Aorta (tissue), 5 donors: ENCODE data around the gene CYP11A1. TPM values are rescaled to one million over a fixed set of nuclear protein-coding genes. Genes with fewer than 3 reads are reported as not detected.

Experiments
- ATAC-seq: fragments of 200-7000 bp; cut with Tn5 transposase; one replicate; pipeline ENCODE4 v1.9.1; 2022; ENCODE audit warnings: moderate library complexity; ENCODE audit not compliant: low FRiP score
- DNase-seq, 2 donors: peaks; one replicate each; pipeline ENCODE4 v3.0.0-alpha.2; 2020
- H3K27ac ChIP-seq, 2 donors: one replicate each; pipeline ENCODE4 v1.5.1; 2013; ENCODE audit warnings: low read length in 2 of 2, mild to moderate bottlenecking in 2 of 2, moderate library complexity in 2 of 2, control low read depth in 1 of 2, inconsistent platforms in 1 of 2, low read depth in 1 of 2
- H3K27me3 ChIP-seq, 2 donors: one replicate each; pipeline ENCODE4 v1.6.1; 2013; ENCODE audit warnings: control low read depth in 1 of 2, low read length in 1 of 2, mild to moderate bottlenecking in 1 of 2, moderate library complexity in 1 of 2; ENCODE audit not compliant: insufficient read depth in 2 of 2, control insufficient read depth in 1 of 2
- H3K36me3 ChIP-seq, 2 donors: one replicate each; pipeline ENCODE4 v1.6.1; 2013; ENCODE audit warnings: control low read depth in 1 of 2, low read length in 1 of 2, mild to moderate bottlenecking in 1 of 2; ENCODE audit not compliant: insufficient read depth in 2 of 2, control insufficient read depth in 1 of 2
- H3K4me1 ChIP-seq, 2 donors: one replicate each; pipeline ENCODE4 v1.6.1; 2013; ENCODE audit warnings: low read length in 2 of 2, control low read depth in 1 of 2, mild to moderate bottlenecking in 1 of 2, moderate library complexity in 1 of 2; ENCODE audit not compliant: insufficient read depth in 2 of 2, control insufficient read depth in 1 of 2
- H3K4me3 ChIP-seq, 2 donors: one replicate each; pipeline ENCODE4 v1.5.1; 2013; ENCODE audit warnings: low read length in 2 of 2, control low read depth in 1 of 2, mild to moderate bottlenecking in 1 of 2
- H3K9me3 ChIP-seq: one replicate; pipeline ENCODE4 v1.6.1; 2013; ENCODE audit warnings: mild to moderate bottlenecking, low read length; ENCODE audit not compliant: control insufficient read depth
- WGBS, 2 donors: extraction: QIAGEN DNeasy Blood & Tissue Kit; methylation state at CpG; one replicate each; pipeline ENCODE4 v1.1.7; 2013; 5-methylcytosine and 5-hydroxymethylcytosine counted together
- intact Hi-C, 2 donors: fragments of 100-400 bp; cut with DNase I; formaldehyde crosslinking; loops; one replicate each; pipeline versions ENCODE4 v1.14.2 to v1.15.0; 2022
- long read RNA-seq, 2 donors: library from polyadenylated mRNA; unstranded; transcript quantifications; one replicate each; pipeline ENCODE4 v2.0.0, GENCODE V29; 2020 to 2021
- polyA plus RNA-seq, 2 donors: library from polyadenylated mRNA; stranded (reverse); fragments of 200-250 nt; gene quantifications; one replicate each; pipeline ENCODE4 v1.2.3, GENCODE V29; 2013
- total RNA-seq, 2 donors: library from RNA; stranded (reverse); fragmentation: NEBNext Ultra II Directional; extraction: Animal tissue kit (Norgen Biotek cat#: 25700); gene quantifications; one replicate each; pipeline ENCODE4 v1.2.1, GENCODE V29; 2021
- donor health status: healthy with polysubstance abuse.
- donor health status: Bipolar disorder and iron deficiency.
- donor health status: DM: no; HTN: no; CAD: no.
- donor health status: DM: no; HTN: no; CAD: no.
- donor health status: DM: yes; HTN: yes; CAD: no.

The CYP11A1 gene
- total RNA-seq, result 1 to 10 TPM; 1.3 to 1.5 TPM
- polyA plus RNA-seq, result under 1 TPM in 1 of 2 donors, not detected in 1; 0.10 TPM
- long read RNA-seq, donor 1, partial matches to known transcripts, result 0 of 1 reads
- long read RNA-seq, donor 1, other reads (novel, unspliced or antisense), result 1 of 1 reads
- long read RNA-seq, donor 2, result 0 reads

GRCh38 chr15:74367296-74367854, at the start of gene CYP11A1:
Gene CYP11A1 (minus strand): TSS chr15:74367646. CDS start chr15:74367585, 61 bp downstream.
- Histone ChIP-seq H3K9me3 (no peaks in the 10 kb centered on the region), H3K27me3 (no peaks in the 10 kb centered on the region), H3K4me3 (no peak within 1 kb of the TSS), H3K27ac (no peak within 1 kb of the TSS), H3K36me3 (no peaks in the 10 kb centered on the region), H3K4me1 (no peaks in the 10 kb centered on the region)
- 91 to 92% methylated on average over 12 of the region's 12 CpGs for WGBS, 2 donors
- DNase-seq (no peak), ATAC-seq (no peak)
- intact Hi-C loops, result no loop called here

DNA sequence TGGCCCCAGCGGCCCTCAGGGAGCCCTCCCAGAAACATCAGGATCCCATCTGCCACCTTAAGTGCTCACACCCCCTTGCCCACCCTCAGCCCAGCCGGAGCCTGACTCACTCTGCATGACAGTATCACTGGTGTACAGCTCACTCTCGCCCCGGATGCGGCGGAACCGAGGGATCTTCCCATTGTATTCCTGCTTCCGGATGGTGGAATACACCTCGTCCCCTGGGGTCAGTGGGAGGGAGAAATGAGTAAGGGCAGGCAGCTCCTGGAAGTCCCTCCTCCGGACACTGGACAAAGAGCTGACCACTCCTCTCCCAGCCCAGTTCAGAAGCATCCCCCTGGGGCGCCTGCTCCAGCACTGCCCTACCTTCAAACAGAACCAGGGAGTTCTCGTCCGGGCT, 49.8 kb upstream of the CYP11A1 start:
- H3K4me1 ChIP-seq, result no peaks in the 10 kb centered on the region
- H3K36me3 ChIP-seq, result no peaks in the 10 kb centered on the region
- 93 to 95% methylated on average over 13 of the region's 13 CpGs for WGBS, 2 donors
- ATAC-seq, result no peak
- no peaks in the 10 kb centered on the region for H3K27me3 ChIP-seq
- H3K4me3 ChIP-seq, result no peak overlapping the region
- no peak for DNase-seq
- H3K27ac ChIP-seq, result no peak overlapping the region
- intact Hi-C loops, result no loop called here
- H3K9me3 ChIP-seq, result no peaks in the 10 kb centered on the region

- ATAC-seq (no peak), DNase-seq (no peak)
- 78 to 79% methylated on average over 19 of the region's 19 CpGs for WGBS, 2 donors
- Histone ChIP-seq H3K27me3 (no peaks in the 10 kb centered on the region), H3K27ac (no peak overlapping the region), H3K36me3 (no peaks in the 10 kb centered on the region), H3K4me3 (no peak overlapping the region), H3K9me3 (no peaks in the 10 kb centered on the region), H3K4me1 (no peaks in the 10 kb centered on the region)
- intact Hi-C loops, result no loop called here
Measured at GRCh38 chr15:74415966-74416916, 48.8 kb upstream of the CYP11A1 start.

GRCh38 chr15:74414603-74415338, 47.3 kb upstream of the CYP11A1 start:
- Histone ChIP-seq H3K27me3 (no peaks in the 10 kb centered on the region), H3K27ac (no peak overlapping the region), H3K9me3 (no peaks in the 10 kb centered on the region), H3K4me1 (no peaks in the 10 kb centered on the region), H3K36me3 (no peaks in the 10 kb centered on the region), H3K4me3 (no peak overlapping the region)
- WGBS, 2 donors, result 98 to 99% methylated on average over 12 of the region's 12 CpGs
- ATAC-seq (no peak), DNase-seq (no peak)
- intact Hi-C loops, result no loop called here

- Histone ChIP-seq H3K27me3 (no peaks in the 10 kb centered on the region), H3K9me3 (no peaks in the 10 kb centered on the region), H3K27ac (no peak overlapping the region), H3K4me1 (no peaks in the 10 kb centered on the region), H3K4me3 (no peak overlapping the region), H3K36me3 (no peaks in the 10 kb centered on the region)
- intact Hi-C loops, result no loop called here
- 84 to 92% methylated on average over 5 of the region's 5 CpGs for WGBS, 2 donors
- ATAC-seq (no peak), DNase-seq (no peak)
Measured at GRCh38 chr15:74414081-74414580, 46.7 kb upstream of the CYP11A1 start.

- no peaks in the 10 kb centered on the region for H3K27me3 ChIP-seq
- no peaks in the 10 kb centered on the region for H3K9me3 ChIP-seq
- no peaks in the 10 kb centered on the region for H3K36me3 ChIP-seq
- H3K4me3 ChIP-seq, result no peak overlapping the region
- intact Hi-C loops, result no loop called here
- no peaks in the 10 kb centered on the region for H3K4me1 ChIP-seq
- WGBS, 2 donors, result 89 to 92% methylated on average over 9 of the region's 9 CpGs
- DNase-seq (no peak), ATAC-seq (no peak)
- H3K27ac ChIP-seq, result no peak overlapping the region
Measured at GRCh38 chr15:74413350-74414080, 46.1 kb upstream of the CYP11A1 start.

- no peaks in the 10 kb centered on the region for H3K9me3 ChIP-seq
- WGBS, 2 donors, result 80 to 87% methylated on average over 6 of the region's 6 CpGs
- DNase-seq (no peak), ATAC-seq (no peak)
- no peaks in the 10 kb centered on the region for H3K36me3 ChIP-seq
- no peak overlapping the region for H3K27ac ChIP-seq
- no peaks in the 10 kb centered on the region for H3K27me3 ChIP-seq
- intact Hi-C loops, result no loop called here
- no peak overlapping the region for H3K4me3 ChIP-seq
- H3K4me1 ChIP-seq, result no peaks in the 10 kb centered on the region
Measured at GRCh38 chr15:74412159-74412558, 44.7 kb upstream of the CYP11A1 start.

DNA sequence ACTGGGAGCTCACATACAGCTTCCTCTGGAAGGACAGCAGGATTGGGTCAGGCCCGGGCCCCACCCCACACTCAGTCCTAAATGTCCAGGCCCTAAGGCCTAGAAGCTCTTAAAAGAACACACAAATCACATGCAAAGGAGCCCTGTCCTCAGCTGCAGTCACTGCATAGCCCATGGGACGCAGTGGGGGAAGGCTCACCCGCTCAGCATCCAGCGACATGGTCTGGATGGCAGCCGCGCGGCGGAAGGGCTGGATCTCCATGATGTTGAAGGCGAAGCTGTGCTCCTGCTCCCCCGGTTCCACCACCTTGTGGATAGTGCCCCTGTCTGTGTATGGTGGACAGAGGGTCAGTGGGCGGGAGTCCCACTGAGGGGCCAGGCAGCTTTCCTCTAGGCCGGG, 44.2 kb upstream of the CYP11A1 start:
- no peaks in the 10 kb centered on the region for H3K9me3 ChIP-seq
- no peak overlapping the region for H3K27ac ChIP-seq
- H3K4me1 ChIP-seq, result no peaks in the 10 kb centered on the region
- no peaks in the 10 kb centered on the region for H3K27me3 ChIP-seq
- WGBS, 2 donors, result 96 to 97% methylated on average over 12 of the region's 12 CpGs
- no peak overlapping the region for H3K4me3 ChIP-seq
- H3K36me3 ChIP-seq, result no peaks in the 10 kb centered on the region
- intact Hi-C loops, result no loop called here
- no peak for DNase-seq
- no peak for ATAC-seq
